ENCODE measurements around the gene UBC.
A peak's percentile ranks its signal among the peaks of the same experiment; 100 is the strongest.
"Not testable (repeated sequence)": the region's sequence is repeated elsewhere in the genome, so short reads cannot be mapped to it uniquely, and the experiment has no call there.

UBC gene

GRCh38 chr12:124939421-124940142 lies 25.1 kb upstream of the UBC start:
- peak overlapping the region; percentile 64 for H3K4me3 ChIP-seq (ENCODE audit: low read depth, low read length)
- peak; percentile 88 for DNase-seq (ENCODE audit: low read depth, low spot score)
- TF ChIP-seq, protein P1, sequence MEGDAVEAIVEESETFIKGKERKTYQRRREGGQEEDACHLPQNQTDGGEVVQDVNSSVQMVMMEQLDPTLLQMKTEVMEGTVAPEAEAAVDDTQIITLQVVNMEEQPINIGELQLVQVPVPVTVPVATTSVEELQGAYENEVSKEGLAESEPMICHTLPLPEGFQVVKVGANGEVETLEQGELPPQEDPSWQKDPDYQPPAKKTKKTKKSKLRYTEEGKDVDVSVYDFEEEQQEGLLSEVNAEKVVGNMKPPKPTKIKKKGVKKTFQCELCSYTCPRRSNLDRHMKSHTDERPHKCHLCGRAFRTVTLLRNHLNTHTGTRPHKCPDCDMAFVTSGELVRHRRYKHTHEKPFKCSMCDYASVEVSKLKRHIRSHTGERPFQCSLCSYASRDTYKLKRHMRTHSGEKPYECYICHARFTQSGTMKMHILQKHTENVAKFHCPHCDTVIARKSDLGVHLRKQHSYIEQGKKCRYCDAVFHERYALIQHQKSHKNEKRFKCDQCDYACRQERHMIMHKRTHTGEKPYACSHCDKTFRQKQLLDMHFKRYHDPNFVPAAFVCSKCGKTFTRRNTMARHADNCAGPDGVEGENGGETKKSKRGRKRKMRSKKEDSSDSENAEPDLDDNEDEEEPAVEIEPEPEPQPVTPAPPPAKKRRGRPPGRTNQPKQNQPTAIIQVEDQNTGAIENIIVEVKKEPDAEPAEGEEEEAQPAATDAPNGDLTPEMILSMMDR (IDR thresholded peaks at IDR 0.05; ENCODE audit: insufficient read depth, low read length, missing control alignments): no peak
- POLR2A ChIA-PET: interaction anchor here (0.7 to 4.5 kb wide), 8 partner anchors 12 to 33 kb away, joined by 3 to 52 read pairs (median 7); partner anchors contain the start of gene UBC
- CTCF ChIA-PET: interaction anchor here (0.7 to 8.4 kb wide), 19 partner anchors 8 to 168 kb away, joined by 3 to 127 read pairs (median 8); partner anchors contain the start of gene DHX37

GRCh38 chr12:124939079-124939420 lies 24.6 kb upstream of the UBC start:
- POLR2A ChIA-PET: interaction anchor here (1.0 to 4.5 kb wide), 6 partner anchors 11 to 31 kb away, joined by 4 to 52 read pairs (median 8); partner anchors contain the start of gene UBC
- no peak for DNase-seq (ENCODE audit: low read depth, low spot score)
- TF ChIP-seq, protein P1 (IDR thresholded peaks at IDR 0.05; ENCODE audit: insufficient read depth, low read length, missing control alignments): peak; percentile 45
- H3K4me3 ChIP-seq (ENCODE audit: low read depth, low read length): peak overlapping the region; percentile 50
- CTCF ChIA-PET: interaction anchor here (1.0 to 8.4 kb wide), 5 partner anchors 11 to 49 kb away, joined by 3 to 127 read pairs (median 30); partner anchors contain the start of gene DHX37

- no peak for DNase-seq (ENCODE audit: low read depth, low spot score)
- ChIA-PET POLR2A (interaction anchor here (1.0 to 4.5 kb wide), 4 partner anchors 10 to 28 kb away, joined by 4 to 52 read pairs (median 24); partner anchors contain the start of gene UBC), CTCF (interaction anchor here (1.3 to 8.4 kb wide), 4 partner anchors 11 to 33 kb away, joined by 3 to 127 read pairs (median 16); no protein-coding TSS in a partner anchor)
- TF ChIP-seq, protein P1 (IDR thresholded peaks at IDR 0.05; ENCODE audit: insufficient read depth, low read length, missing control alignments): no peak
- H3K4me3 ChIP-seq (ENCODE audit: low read depth, low read length): peak overlapping the region; percentile 50
These were observed 24.1 kb upstream of the UBC start for GRCh38 chr12:124938587-124938986.

- ChIA-PET CTCF (interaction anchor here (1.3 to 8.4 kb wide), 4 partner anchors 11 to 33 kb away, joined by 3 to 127 read pairs (median 16); no protein-coding TSS in a partner anchor), POLR2A (interaction anchor here (1.0 to 4.5 kb wide), 4 partner anchors 10 to 28 kb away, joined by 4 to 52 read pairs (median 24); partner anchors contain the start of gene UBC)
- TF ChIP-seq, protein P1 (IDR thresholded peaks at IDR 0.05; ENCODE audit: insufficient read depth, low read length, missing control alignments): no peak
- no peak for DNase-seq (ENCODE audit: low read depth, low spot score)
- no peak overlapping the region for H3K4me3 ChIP-seq (ENCODE audit: low read depth, low read length)
These were observed 23.7 kb upstream of the UBC start for GRCh38 chr12:124938108-124938507.

DNA sequence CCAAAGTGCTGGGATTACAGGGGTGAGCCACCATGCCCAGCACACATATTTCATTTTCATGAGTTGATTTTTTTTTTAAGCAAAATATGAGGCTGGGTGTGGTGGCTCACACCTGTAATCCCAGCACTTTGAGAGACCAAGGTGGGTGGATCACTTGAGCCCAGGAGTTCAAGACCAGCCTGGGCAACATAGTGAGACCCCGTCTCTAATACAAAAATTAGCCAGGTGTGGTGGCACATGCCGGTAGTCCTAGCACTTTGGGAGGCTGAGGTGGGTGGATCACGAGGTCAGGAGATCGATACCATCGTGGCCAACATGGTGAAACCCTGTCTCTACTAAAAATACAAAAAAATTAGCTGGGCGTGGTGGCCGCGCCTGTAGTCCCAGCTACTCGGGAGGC lies 17.1 kb upstream of the UBC start:
- ChIA-PET CTCF (interaction anchor here (0.8 to 1.5 kb wide), 2 partner anchors 9 kb away, joined by 4 to 6 read pairs; no protein-coding TSS in a partner anchor), POLR2A (interaction anchor here (1.5 kb wide), 1 partner anchor 17 kb away, joined by 5 read pairs; the partner anchor contains the start of gene UBC)

GRCh38 chr12:124930586-124930985 lies 16.1 kb upstream of the UBC start:
- no peak for DNase-seq (ENCODE audit: low read depth, low spot score)
- CTCF ChIA-PET: interaction anchor here (1.5 kb wide), 1 partner anchor 10 kb away, joined by 6 read pairs; no protein-coding TSS in a partner anchor
- no peak overlapping the region for H3K4me3 ChIP-seq (ENCODE audit: low read depth, low read length)
- POLR2A ChIA-PET: interaction anchor here (1.5 kb wide), 1 partner anchor 16 kb away, joined by 5 read pairs; the partner anchor contains the start of gene UBC
- TF ChIP-seq, protein P1 (IDR thresholded peaks at IDR 0.05; ENCODE audit: insufficient read depth, low read length, missing control alignments): no peak

More for the DNA sequence above, 17.1 kb upstream of the UBC start:
- not testable (repeated sequence) for H3K4me3 ChIP-seq (ENCODE audit: low read depth, low read length); DNase-seq (ENCODE audit: low read depth, low spot score)
